Breast epithelium (tissue), 4 donors: ENCODE results near the gene DAPK1. TPM values are rescaled to one million over a fixed set of nuclear protein-coding genes. Genes with fewer than 3 reads are reported as not detected.

Source experiments
- DNase-seq, 2 donors: peaks; one replicate each; pipeline ENCODE4 v3.0.0-alpha.2; 2019; ENCODE audit warnings: low spot score in 2 of 2
- H3K27ac ChIP-seq, 2 donors: fragments of 200-600 bp; sonication (generic) in 1 of 2; one replicate each; pipeline ENCODE4 v1.5.1; 2016 to 2019; ENCODE audit warnings: mild to moderate bottlenecking in 1 of 2
- H3K27me3 ChIP-seq, 2 donors: fragments of 200-600 bp; sonication (generic) in 1 of 2; one replicate each; pipeline versions ENCODE4 v1.5.1 to v1.6.0; 2017 to 2019; ENCODE audit warnings: control low read depth in 1 of 2, mild to moderate bottlenecking in 1 of 2
- H3K36me3 ChIP-seq: fragments of 200-600 bp; one replicate; pipeline ENCODE4 v1.5.1; 2019
- H3K4me1 ChIP-seq, 2 donors: fragments of 200-600 bp; sonication (generic); one replicate each; pipeline ENCODE4 v1.5.1; 2016 to 2019; ENCODE audit warnings: control low read depth in 1 of 2
- H3K4me3 ChIP-seq, 3 donors: fragments of 200-600 bp; sonication (generic); 1 replicate in 2 of 3; 2 replicates in 1 of 3; pipeline ENCODE4 v1.5.1; 2016 to 2019; ENCODE audit warnings: mild to moderate bottlenecking in 3 of 3, moderate library complexity in 2 of 3
- H3K9me3 ChIP-seq, 2 donors: fragments of 200-600 bp; sonication (generic) in 1 of 2; one replicate each; pipeline ENCODE4 v1.5.1; 2016 to 2019; ENCODE audit warnings: control low read depth in 1 of 2
- POLR2A ChIP-seq: fragments of 450-650 bp; IDR thresholded peaks from one replicate; pipeline ENCODE4 v1.6.1; 2016; ENCODE audit warnings: antibody characterized with exemption, mild to moderate bottlenecking, moderate library complexity
- POLR2AphosphoS5 ChIP-seq, 3 donors: sonication (generic); formaldehyde crosslinking; IDR thresholded peaks; one replicate each; pipeline ENCODE4 v1.6.1; 2017; ENCODE audit warnings: antibody characterized with exemption in 3 of 3
- intact Hi-C: fragments of 100-400 bp; cut with DNase I; formaldehyde crosslinking; loops from one replicate; pipeline ENCODE4 v1.15.1; 2023; ENCODE audit warnings: low total_unique reads
- total RNA-seq, 3 donors: library from RNA; depleted of rRNA; stranded (reverse); fragments of >200 nt; gene quantifications; one replicate each; pipeline ENCODE4 v1.1.0, GENCODE V29; 2016
- TF ChIP-seq, protein P1 (sequence below), 3 donors: fragments of 450-650 bp; IDR thresholded peaks; one replicate each; pipeline ENCODE4 v1.5.1; 2016 to 2017; ENCODE audit warnings: antibody characterized with exemption in 3 of 3, mild to moderate bottlenecking in 3 of 3, moderate library complexity in 3 of 3

Gene DAPK1
- total RNA-seq, 3 donors from 2014 or later: 14.7 to 42.6 (median 34.5) TPM

DNA sequence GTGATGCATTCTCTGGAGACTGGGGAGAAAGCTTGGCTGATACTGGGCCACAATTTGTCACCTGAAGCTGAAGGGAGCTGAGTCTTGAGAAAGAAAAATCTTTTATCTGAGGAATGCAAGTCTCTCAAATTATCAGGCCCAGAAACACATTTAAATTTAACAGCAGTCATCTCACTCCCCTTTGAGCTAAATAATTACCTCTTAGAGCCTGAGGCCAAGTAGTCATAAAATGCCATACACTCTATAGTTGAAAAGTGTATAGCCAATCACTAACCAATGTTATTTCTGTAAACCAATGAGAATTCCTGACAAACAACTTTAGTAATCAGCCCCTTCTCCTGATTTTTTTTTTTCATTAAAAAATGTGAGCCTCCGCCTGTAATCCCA lies 32.7 kb upstream of the DAPK1 start:
- Histone ChIP-seq H3K4me3 (no peak overlapping the region), H3K27me3 (no peaks in the 10 kb centered on the region), H3K4me1 (no peaks in the 10 kb centered on the region), H3K36me3 (no peaks in the 10 kb centered on the region), H3K9me3 (no peaks in the 10 kb centered on the region), H3K27ac (no peak overlapping the region)
- TF ChIP-seq POLR2A (no peak), POLR2AphosphoS5 (IDR thresholded peaks at IDR 0.05) (no peak)
- TF ChIP-seq, protein P1, sequence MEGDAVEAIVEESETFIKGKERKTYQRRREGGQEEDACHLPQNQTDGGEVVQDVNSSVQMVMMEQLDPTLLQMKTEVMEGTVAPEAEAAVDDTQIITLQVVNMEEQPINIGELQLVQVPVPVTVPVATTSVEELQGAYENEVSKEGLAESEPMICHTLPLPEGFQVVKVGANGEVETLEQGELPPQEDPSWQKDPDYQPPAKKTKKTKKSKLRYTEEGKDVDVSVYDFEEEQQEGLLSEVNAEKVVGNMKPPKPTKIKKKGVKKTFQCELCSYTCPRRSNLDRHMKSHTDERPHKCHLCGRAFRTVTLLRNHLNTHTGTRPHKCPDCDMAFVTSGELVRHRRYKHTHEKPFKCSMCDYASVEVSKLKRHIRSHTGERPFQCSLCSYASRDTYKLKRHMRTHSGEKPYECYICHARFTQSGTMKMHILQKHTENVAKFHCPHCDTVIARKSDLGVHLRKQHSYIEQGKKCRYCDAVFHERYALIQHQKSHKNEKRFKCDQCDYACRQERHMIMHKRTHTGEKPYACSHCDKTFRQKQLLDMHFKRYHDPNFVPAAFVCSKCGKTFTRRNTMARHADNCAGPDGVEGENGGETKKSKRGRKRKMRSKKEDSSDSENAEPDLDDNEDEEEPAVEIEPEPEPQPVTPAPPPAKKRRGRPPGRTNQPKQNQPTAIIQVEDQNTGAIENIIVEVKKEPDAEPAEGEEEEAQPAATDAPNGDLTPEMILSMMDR (IDR thresholded peaks at IDR 0.05): no peak
- intact Hi-C loops: no loop called here
- DNase-seq: no peak

- no peaks in the 10 kb centered on the region for H3K36me3 ChIP-seq
- intact Hi-C loops: no loop called here
- no peak for DNase-seq
- no peaks in the 10 kb centered on the region for H3K9me3 ChIP-seq
- TF ChIP-seq, protein P1 (IDR thresholded peaks at IDR 0.05): no peak
- no peak for TF ChIP-seq POLR2AphosphoS5 (IDR thresholded peaks at IDR 0.05)
- no peak for TF ChIP-seq POLR2A
- no peaks in the 10 kb centered on the region for H3K27me3 ChIP-seq
- no peaks in the 10 kb centered on the region for H3K4me1 ChIP-seq
- H3K4me3 ChIP-seq: no peak overlapping the region
- no peak overlapping the region for H3K27ac ChIP-seq
Measured at GRCh38 chr9:87465816-87466215, 31.9 kb upstream of the DAPK1 start.

DNA sequence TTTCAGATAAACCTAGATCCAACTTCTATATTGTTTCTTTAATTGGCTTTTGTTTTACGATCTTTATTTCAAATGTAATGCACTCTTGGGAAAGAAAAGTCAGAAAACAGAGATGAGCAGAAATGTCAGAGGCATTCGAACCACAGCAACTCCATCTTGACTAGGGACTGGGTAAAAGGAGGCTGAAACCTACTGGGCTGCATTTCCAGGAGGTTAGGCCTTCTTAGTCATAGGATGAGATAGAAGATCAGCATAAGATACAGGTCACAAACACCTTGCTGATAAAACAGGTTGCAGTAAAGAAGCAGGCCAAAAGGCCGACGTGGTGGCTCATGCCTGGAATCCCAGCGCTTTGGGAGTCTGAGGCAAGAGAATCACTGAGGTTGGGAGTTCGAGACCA lies 30.5 kb upstream of the DAPK1 start:
- Histone ChIP-seq H3K4me1 (no peaks in the 10 kb centered on the region), H3K9me3 (no peaks in the 10 kb centered on the region), H3K4me3 (no peak overlapping the region), H3K36me3 (no peaks in the 10 kb centered on the region), H3K27ac (no peak overlapping the region), H3K27me3 (no peaks in the 10 kb centered on the region)
- intact Hi-C loops: no loop called here
- TF ChIP-seq, protein P1 (IDR thresholded peaks at IDR 0.05): no peak
- no peak for DNase-seq

GRCh38 chr9:87469793-87470465 lies 27.7 kb upstream of the DAPK1 start:
- TF ChIP-seq, protein P1 (IDR thresholded peaks at IDR 0.05): no peak
- TF ChIP-seq POLR2A (no peak), POLR2AphosphoS5 (IDR thresholded peaks at IDR 0.05) (no peak)
- H3K27me3 ChIP-seq: no peaks in the 10 kb centered on the region
- no peak overlapping the region for H3K4me3 ChIP-seq
- intact Hi-C loops: no loop called here
- H3K9me3 ChIP-seq: no peaks in the 10 kb centered on the region
- H3K27ac ChIP-seq: no peak overlapping the region
- DNase-seq: no peak
- no peaks in the 10 kb centered on the region for H3K4me1 ChIP-seq
- H3K36me3 ChIP-seq: no peaks in the 10 kb centered on the region

DNA sequence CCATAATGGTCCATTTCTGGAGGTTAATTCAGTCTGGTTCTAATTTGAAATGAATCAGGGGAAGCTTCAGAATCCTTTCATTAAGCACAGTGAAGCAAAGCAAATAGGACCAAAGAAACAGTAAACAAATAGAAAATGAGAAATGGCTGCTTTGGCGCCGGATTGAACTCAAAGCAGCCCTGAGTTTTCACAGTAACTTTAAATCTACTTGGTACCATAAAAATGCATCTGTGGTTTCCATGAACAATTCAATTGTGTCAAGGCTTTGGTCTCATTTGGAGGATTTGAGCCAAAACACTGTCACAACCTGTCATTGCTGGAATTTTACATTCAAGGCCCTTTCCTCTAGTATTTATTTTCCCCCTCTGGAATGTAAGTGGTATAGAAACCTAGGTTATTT lies 25.9 kb upstream of the DAPK1 start:
- intact Hi-C loops: no loop called here
- Histone ChIP-seq H3K4me3 (no peak overlapping the region), H3K4me1 (no peaks in the 10 kb centered on the region), H3K27ac (no peak overlapping the region), H3K27me3 (no peaks in the 10 kb centered on the region), H3K9me3 (no peaks in the 10 kb centered on the region), H3K36me3 (no peaks in the 10 kb centered on the region)
- no peak for DNase-seq
- TF ChIP-seq, protein P1 (IDR thresholded peaks at IDR 0.05): no peak
- TF ChIP-seq POLR2AphosphoS5 (IDR thresholded peaks at IDR 0.05): no peak
- no peak for TF ChIP-seq POLR2A
